Measurements from ENCODE around the gene GRAP2.

Gene GRAP2

GRCh38 chr22:40022536-40023240 lies 121.8 kb downstream of the GRAP2 start:
- DNase-seq, result no peak

All from CD4-positive, alpha-beta T cell treated with Interleukin-4 for 4 hours (primary cell).